Endothelial cell of umbilical vein (primary cell): ENCODE measurements around the gene ALK. TPM values are rescaled to one million over a fixed set of nuclear protein-coding genes. Genes with fewer than 3 reads are reported as not detected.

Experiments used
- BruUV-seq: library from RNA; stranded (reverse); fragments of 400-500 nt; replicated peaks from 2 replicates; lab custom pipeline; 2021; lab: Mats Ljungman, UMichigan
- CTCF ChIA-PET: fragments of 300-600, 350-600 bp; sonication (Branson Sonifier 250); formaldehyde crosslinking; loops from one replicate; lab custom pipeline; 2021; ENCODE audit warnings: antibody characterized with exemption, inconsistent platforms; lab: Charles Lee
- POLR2A ChIA-PET: fragments of 300-600, 350-600 bp; sonication (Branson Sonifier 250); formaldehyde crosslinking; loops from one replicate; lab custom pipeline; 2021; ENCODE audit warnings: antibody characterized with exemption, inconsistent platforms; lab: Charles Lee
- DNase-seq: peaks from one replicate; pipeline ENCODE4 v3.0.0-alpha.2; 2011; ENCODE audit warnings: low read depth, low spot score
- FAIRE-seq: peaks from 2 replicates; lab custom pipeline; 2011; peaks lifted over from hg19 to GRCh38; lab: Jason Lieb, UNC
- H2AFZ ChIP-seq: 2 replicates; pipeline ENCODE4 v1.6.0; 2012; ENCODE audit warnings: low read depth, low read length, control low read depth, inconsistent platforms
- H3K27ac ChIP-seq: 2 replicates; pipeline ENCODE4 v1.5.1; 2011; ENCODE audit warnings: low read depth, mild to moderate bottlenecking, control low read depth, low read length, moderate library complexity; ENCODE audit not compliant: insufficient read depth
- H3K27me3 ChIP-seq, 2 experiments: 2 replicates each; pipeline versions ENCODE4 v1.6.0 to v1.6.1; 2011; ENCODE audit warnings: low read length in 2 of 2, mixed read lengths in 1 of 2; ENCODE audit not compliant: control insufficient read depth in 2 of 2, insufficient read depth in 2 of 2
- H3K36me3 ChIP-seq, 2 experiments: 2 replicates in 1 of 2; 3 replicates in 1 of 2; pipeline ENCODE4 v1.5.1; 2011; ENCODE audit warnings: low read length in 2 of 2, mild to moderate bottlenecking in 1 of 2, moderate library complexity in 1 of 2; ENCODE audit not compliant: control insufficient read depth in 2 of 2, insufficient read depth in 2 of 2; ENCODE audit errors: extremely low read depth in 1 of 2
- H3K4me1 ChIP-seq: 3 replicates; pipeline ENCODE4 v1.5.1; 2011; ENCODE audit warnings: mild to moderate bottlenecking, low read length; ENCODE audit not compliant: control insufficient read depth, insufficient read depth; ENCODE audit errors: extremely low read depth
- H3K4me2 ChIP-seq: 2 replicates; pipeline ENCODE4 v1.6.1; 2011; ENCODE audit warnings: low read length, control low read depth, mixed read lengths; ENCODE audit not compliant: insufficient read depth
- H3K4me3 ChIP-seq, 3 experiments: fragments of 200-600 bp in 1 of 3; sonication (generic), shearing (Covaris generic) in 1 of 3; replicated peaks in 1 of 3; 2 replicates each; pipeline ENCODE4 v1.5.1; 2011 to 2016; ENCODE audit warnings: control low read depth in 3 of 3, low read length in 3 of 3, mild to moderate bottlenecking in 2 of 3, inconsistent platforms in 1 of 3, low read depth in 1 of 3, moderate library complexity in 1 of 3; ENCODE audit not compliant: insufficient read depth in 1 of 3
- H3K79me2 ChIP-seq: 2 replicates; pipeline ENCODE4 v1.6.0; 2012; ENCODE audit warnings: low read length, inconsistent platforms; ENCODE audit not compliant: control insufficient read depth, insufficient read depth
- H3K9ac ChIP-seq: replicated peaks from 2 replicates; pipeline ENCODE3; 2011; ENCODE audit warnings: low read length, control low read depth; ENCODE audit not compliant: insufficient read depth; ENCODE audit errors: extremely low read depth
- H3K9me1 ChIP-seq: replicated peaks from 3 replicates; pipeline ENCODE4 v1.6.0; 2011; ENCODE audit warnings: mild to moderate bottlenecking, low read length; ENCODE audit not compliant: control insufficient read depth, insufficient read depth; ENCODE audit errors: extremely low read depth
- H3K9me3 ChIP-seq: replicated peaks from 2 replicates; pipeline ENCODE4 v1.5.1; 2012; ENCODE audit warnings: low read length, inconsistent platforms; ENCODE audit not compliant: control insufficient read depth, insufficient read depth
- H4K20me1 ChIP-seq: replicated peaks from 2 replicates; pipeline ENCODE3; 2011; ENCODE audit warnings: mild to moderate bottlenecking, low read length; ENCODE audit not compliant: control insufficient read depth, insufficient read depth; ENCODE audit errors: extremely low read depth
- CTCF ChIP-seq, 2 donors: IDR thresholded peaks; 1 replicate in 1 of 2; 2 replicates in 1 of 2; pipeline ENCODE4 v1.5.1; 2011; ENCODE audit warnings: low read length in 2 of 2, mild to moderate bottlenecking in 2 of 2, moderate library complexity in 2 of 2, control low read depth in 1 of 2, inconsistent platforms in 1 of 2, low read depth in 1 of 2; ENCODE audit not compliant: insufficient read depth in 1 of 2; ENCODE audit errors: extremely low read depth in 1 of 2
- EZH2 ChIP-seq: IDR thresholded peaks from 2 replicates; pipeline ENCODE4 v1.6.1; 2012; ENCODE audit warnings: borderline replicate concordance, low read depth, mild to moderate bottlenecking, moderate library complexity, low read length, inconsistent platforms; ENCODE audit not compliant: severe bottlenecking
- FOS ChIP-seq: IDR thresholded peaks from 2 replicates; pipeline ENCODE4 v1.6.1; 2011; ENCODE audit warnings: mild to moderate bottlenecking, low read length, moderate library complexity, borderline replicate concordance; ENCODE audit not compliant: insufficient read depth
- GATA2 ChIP-seq: IDR thresholded peaks from 2 replicates; pipeline ENCODE4 v1.7.0; 2011; ENCODE audit warnings: low read depth, mild to moderate bottlenecking, moderate library complexity, mixed read lengths, low read length; ENCODE audit not compliant: insufficient read length, insufficient read depth
- JUN ChIP-seq: IDR thresholded peaks from 2 replicates; pipeline ENCODE4 v1.6.1; 2011; ENCODE audit warnings: borderline replicate concordance, low read depth; ENCODE audit not compliant: insufficient read length, insufficient read depth
- MAX ChIP-seq: IDR thresholded peaks from 2 replicates; pipeline ENCODE4 v1.6.1; 2011; ENCODE audit not compliant: insufficient read depth, insufficient read length
- MYC ChIP-seq: IDR thresholded peaks from one replicate; pipeline ENCODE4 v1.6.1; 2011; ENCODE audit warnings: mild to moderate bottlenecking, low read depth, low read length
- POLR2A ChIP-seq: IDR thresholded peaks from 2 replicates; pipeline ENCODE4 v1.6.1; 2012; ENCODE audit warnings: low read depth, mild to moderate bottlenecking, control low read depth, low read length
- POLR2AphosphoS5 ChIP-seq: IDR thresholded peaks from 2 replicates; pipeline ENCODE4 v1.6.1; 2012; ENCODE audit warnings: low read depth, mild to moderate bottlenecking, control low read depth, low read length, moderate library complexity; ENCODE audit not compliant: insufficient read depth
- dilution Hi-C: fragments of 300-500 bp; cut with MboI; formaldehyde crosslinking; loops from one replicate; pipeline ENCODE4 v1.15.0; 2019; ENCODE audit warnings: low sequenced_read_pairs; ENCODE audit not compliant: extremely low pct_ligation_motif_present
- intact Hi-C: fragments of 100-400 bp; cut with micrococcal nuclease; formaldehyde crosslinking; loops from one replicate; pipeline ENCODE4 v1.10.0; 2022
- polyA plus RNA-seq, 4 experiments: library from polyadenylated mRNA; depleted of rRNA in 3 of 4; stranded (reverse) in 3 of 4; unstranded in 1 of 4; fragments of >200 nt; gene quantifications; 2 replicates each; pipeline versions ENCODE4 v1.2.1 to v1.2.3, GENCODE V29; 2011 to 2012; ENCODE audit warnings: missing spikeins in 1 of 4
- total RNA-seq: library from RNA; stranded (reverse); gene quantifications from 2 replicates; pipeline ENCODE4 v1.2.3, GENCODE V29; 2021

Gene ALK
- total and polyA plus RNA-seq, 2 donors (not counting 3 experiments of a cell fraction or from before 2014, with no cell fraction given), result not detected

GRCh38 chr2:29615183-29615582, 306.2 kb downstream of the ALK start:
- Histone ChIP-seq H3K27ac (no peak overlapping the region), H3K36me3 (no peaks in the 10 kb centered on the region), H3K9me3 (peaks cover 2% of the 10 kb centered on the region), H3K9ac (no peak overlapping the region), H3K9me1 (no peaks in the 10 kb centered on the region), H3K4me1 (no peaks in the 10 kb centered on the region), H4K20me1 (no peaks in the 10 kb centered on the region), H2AFZ (no peak overlapping the region), H3K79me2 (no peaks in the 10 kb centered on the region), H3K4me2 (no peak overlapping the region), H3K27me3 (no peaks in the 10 kb centered on the region), H3K4me3 (no peak overlapping the region)
- FAIRE-seq (no peak), DNase-seq (no peak)
- CTCF ChIA-PET, result no interaction called here
- dilution Hi-C loops, result no loop called here
- intact Hi-C loops, result no loop called here
- TF ChIP-seq POLR2AphosphoS5 (no peak), MAX (no peak), JUN (no peak), MYC (no peak), GATA2 (no peak), POLR2A (no peak), EZH2 (no peak), FOS (no peak), CTCF (IDR thresholded peaks at IDR 0.05; ENCODE audit: extremely low read depth in 1 of 2, insufficient read depth in 1 of 2, low read depth in 1 of 2, low read length in 2 of 2) (no peak)
- POLR2A ChIA-PET, result no interaction called here
- BruUV-seq, result no TSS peak
